Caco-2 (cell line): ENCODE data around the gene PLPP2. TPM values are rescaled to one million over a fixed set of nuclear protein-coding genes. Genes with fewer than 3 reads are reported as not detected.

Source experiments
- BruUV-seq: library from RNA; stranded (reverse); fragments of 400-500 nt; replicated peaks from 2 replicates; lab custom pipeline; 2021; lab: Mats Ljungman, UMichigan
- CTCF ChIA-PET: fragments of 300-600 bp; sonication (Branson Sonifier 250); formaldehyde crosslinking; loops from one replicate; lab custom pipeline; 2022; ENCODE audit warnings: antibody characterized with exemption; lab: Charles Lee
- POLR2A ChIA-PET: fragments of 300-600 bp; sonication (Branson Sonifier 250); formaldehyde crosslinking; loops from one replicate; lab custom pipeline; 2022; ENCODE audit warnings: antibody characterized with exemption; lab: Charles Lee
- DNase-seq, 2 experiments: peaks; one replicate each; pipeline versions ENCODE4 v3.0.0 to v3.0.0-alpha.2; 2020 to 2022
- H3K27me3 ChIP-seq: replicated peaks from 2 replicates; pipeline ENCODE4 v1.6.0; 2011; ENCODE audit warnings: low read length; ENCODE audit not compliant: control insufficient read depth, insufficient read depth
- H3K36me3 ChIP-seq: 2 replicates; pipeline ENCODE4 v1.5.1; 2011; ENCODE audit warnings: low read length; ENCODE audit not compliant: control insufficient read depth, insufficient read depth
- H3K4me1 ChIP-seq: fragments of 250-450 bp; sonication (Bioruptor Pico); 2 replicates; pipeline ENCODE4 v1.5.1; 2020; ENCODE audit warnings: mild to moderate bottlenecking
- H3K4me3 ChIP-seq: 2 replicates; pipeline ENCODE4 v1.5.1; 2011; ENCODE audit warnings: low read depth, mild to moderate bottlenecking, control low read depth, low read length
- H3K9me3 ChIP-seq: fragments of 250-450 bp; sonication (Bioruptor Pico); 2 replicates; pipeline ENCODE4 v1.5.1; 2020; ENCODE audit warnings: mild to moderate bottlenecking, moderate library complexity
- H3K27ac Mint-ChIP-seq: one replicate; pipeline ENCODE4 v1.8.0; 2022; ENCODE audit warnings: mixed read lengths; ENCODE audit not compliant: unreplicated experiment
- H3K27me3 Mint-ChIP-seq: one replicate; pipeline ENCODE4 v1.8.0; 2022; ENCODE audit warnings: mixed read lengths; ENCODE audit not compliant: insufficient read depth, unreplicated experiment
- H3K36me3 Mint-ChIP-seq: one replicate; pipeline ENCODE4 v1.8.0; 2022; ENCODE audit warnings: mild to moderate bottlenecking, mixed read lengths; ENCODE audit not compliant: insufficient read depth, unreplicated experiment
- H3K4me1 Mint-ChIP-seq: one replicate; pipeline ENCODE4 v1.8.0; 2022; ENCODE audit warnings: low read depth, mixed read lengths; ENCODE audit not compliant: unreplicated experiment
- H3K4me3 Mint-ChIP-seq: one replicate; pipeline ENCODE4 v1.8.0; 2022; ENCODE audit warnings: mild to moderate bottlenecking, moderate library complexity, mixed read lengths; ENCODE audit not compliant: unreplicated experiment
- H3K9me3 Mint-ChIP-seq: one replicate; pipeline ENCODE4 v1.8.0; 2022; ENCODE audit warnings: mixed read lengths; ENCODE audit not compliant: unreplicated experiment
- CTCF ChIP-seq, 2 experiments: fragments of 200-600 bp in 1 of 2; IDR thresholded peaks; 1 replicate in 1 of 2; 2 replicates in 1 of 2; pipeline versions ENCODE4 v1.5.1 to v1.8.0; 2011 to 2022; ENCODE audit warnings: antibody characterized with exemption in 1 of 2, control low read depth in 1 of 2, inconsistent platforms in 1 of 2, low read depth in 1 of 2, low read length in 1 of 2, mild to moderate bottlenecking in 1 of 2, moderate library complexity in 1 of 2; ENCODE audit not compliant: insufficient read depth in 1 of 2, severe bottlenecking in 1 of 2, unreplicated experiment in 1 of 2
- intact Hi-C: fragments of 100-400 bp; cut with micrococcal nuclease; formaldehyde crosslinking; loops from one replicate; pipeline ENCODE4 v1.10.0; 2022; ENCODE audit not compliant: unreplicated experiment
- total RNA-seq: library from RNA; stranded (reverse); gene quantifications from 2 replicates; pipeline ENCODE4 v1.2.3, GENCODE V29; 2022

Gene PLPP2
- total RNA-seq, 1 experiment from 2014 or later: 29.6 TPM

DNA sequence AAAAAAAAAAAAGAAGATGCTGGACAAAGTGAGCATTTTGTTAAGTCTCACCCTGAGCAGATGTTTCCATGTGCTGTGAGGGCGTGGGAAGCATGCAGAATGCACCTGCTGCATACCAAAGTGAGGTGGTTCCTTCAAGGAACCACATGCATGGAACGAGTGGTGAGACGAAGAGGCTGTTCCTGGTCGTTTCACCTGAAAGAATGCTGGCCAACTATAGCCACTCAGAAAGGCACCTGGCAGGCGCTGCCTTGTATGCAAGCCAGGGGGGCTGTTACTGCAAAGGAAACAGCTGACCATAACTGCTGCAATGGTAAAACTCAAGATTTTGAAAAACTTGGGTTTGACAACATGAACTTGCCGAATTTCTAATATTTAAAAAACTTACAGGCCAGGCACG is 38.7 kb upstream of the PLPP2 start:
- Mint-ChIP-seq H3K27me3 (no peaks in the 10 kb centered on the region), H3K9me3 (no peaks in the 10 kb centered on the region), H3K36me3 (peaks cover 62% of the 10 kb centered on the region), H3K4me3 (no peak overlapping the region), H3K27ac (no peak overlapping the region), H3K4me1 (no peaks in the 10 kb centered on the region)
- H3K4me1 ChIP-seq: no peaks in the 10 kb centered on the region
- no peaks in the 10 kb centered on the region for H3K27me3 ChIP-seq
- DNase-seq: no peak
- no TSS peak for BruUV-seq
- CTCF ChIA-PET: no interaction called here
- H3K36me3 ChIP-seq: peaks cover 11% of the 10 kb centered on the region
- H3K4me3 ChIP-seq: no peak overlapping the region
- TF ChIP-seq CTCF (IDR thresholded peaks at IDR 0.05; ENCODE audit: insufficient read depth in 1 of 2, low read depth in 1 of 2, low read length in 1 of 2, severe bottlenecking in 1 of 2, unreplicated experiment in 1 of 2): no peak
- intact Hi-C loops: no loop called here
- H3K9me3 ChIP-seq: peaks cover 16% of the 10 kb centered on the region; the same call in 1 of the 2 replicates
- POLR2A ChIA-PET: no interaction called here

DNA sequence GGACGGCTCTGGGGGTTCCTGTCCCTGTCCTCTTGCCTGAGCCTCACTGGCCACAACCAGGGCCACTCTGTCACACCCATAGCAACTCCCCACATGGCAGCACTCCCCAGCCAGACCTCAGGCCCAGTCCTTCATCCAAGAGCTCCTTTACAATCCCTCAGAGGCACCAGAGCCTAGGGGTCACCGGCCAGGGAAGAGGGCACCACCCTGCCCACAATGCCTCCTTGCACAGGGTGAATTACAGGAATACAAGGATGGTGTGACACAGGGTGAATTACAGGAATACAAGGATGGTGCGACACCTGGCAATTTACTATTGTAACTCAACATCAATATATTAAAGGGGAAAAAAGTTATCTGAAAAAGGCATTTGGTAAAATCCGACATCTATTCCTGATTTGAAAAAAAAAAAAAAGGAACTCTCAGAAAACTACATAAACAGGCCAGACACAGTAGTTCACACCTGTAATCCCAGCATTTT is 36.9 kb upstream of the PLPP2 start:
- intact Hi-C loops: no loop called here
- POLR2A ChIA-PET: no interaction called here
- peaks cover 14% of the 10 kb centered on the region for H3K36me3 ChIP-seq

GRCh38 chr19:327291-328024 is 36.3 kb upstream of the PLPP2 start:
- Histone ChIP-seq H3K4me1 (no peaks in the 10 kb centered on the region), H3K27me3 (no peaks in the 10 kb centered on the region), H3K4me3 (no peak overlapping the region), H3K9me3 (peaks cover 16% of the 10 kb centered on the region; the same call in 1 of the 2 replicates), H3K36me3 (peaks cover 14% of the 10 kb centered on the region)
- Mint-ChIP-seq H3K27ac (no peak overlapping the region), H3K4me1 (no peaks in the 10 kb centered on the region), H3K4me3 (no peak overlapping the region), H3K36me3 (peaks cover 53% of the 10 kb centered on the region), H3K27me3 (no peaks in the 10 kb centered on the region), H3K9me3 (no peaks in the 10 kb centered on the region)
- no TSS peak for BruUV-seq
- intact Hi-C loops: no loop called here
- DNase-seq: no peak
- POLR2A ChIA-PET: no interaction called here
- TF ChIP-seq CTCF (IDR thresholded peaks at IDR 0.05; ENCODE audit: insufficient read depth in 1 of 2, low read depth in 1 of 2, low read length in 1 of 2, severe bottlenecking in 1 of 2, unreplicated experiment in 1 of 2): no peak
- CTCF ChIA-PET: no interaction called here

More for the DNA sequence above, 36.9 kb upstream of the PLPP2 start:
- no peaks in the 10 kb centered on the region for H3K27me3 Mint-ChIP-seq
- H3K36me3 Mint-ChIP-seq: peaks cover 53% of the 10 kb centered on the region
- no peaks in the 10 kb centered on the region for H3K27me3 ChIP-seq
- no peak overlapping the region for H3K4me3 Mint-ChIP-seq
- TF ChIP-seq CTCF (IDR thresholded peaks at IDR 0.05; ENCODE audit: insufficient read depth in 1 of 2, low read depth in 1 of 2, low read length in 1 of 2, severe bottlenecking in 1 of 2, unreplicated experiment in 1 of 2): no peak
- no TSS peak for BruUV-seq
- CTCF ChIA-PET: no interaction called here
- H3K4me3 ChIP-seq: no peak overlapping the region
- H3K4me1 ChIP-seq: no peaks in the 10 kb centered on the region
- peaks cover 16% of the 10 kb centered on the region; the same call in 1 of the 2 replicates for H3K9me3 ChIP-seq
- H3K9me3 Mint-ChIP-seq: no peaks in the 10 kb centered on the region
- DNase-seq: no peak
- H3K27ac Mint-ChIP-seq: no peak overlapping the region
- H3K4me1 Mint-ChIP-seq: no peaks in the 10 kb centered on the region
